HEK293 (cell line): ENCODE measurements around the gene ARID1A.

ENCODE experiments used
- CTCF ChIP-seq: fragments of 450-650 bp; formaldehyde crosslinking; IDR thresholded peaks from 2 replicates; pipeline ENCODE4 v1.5.1; 2016; ENCODE audit warnings: missing biosample characterization, missing genetic modification characterization
- SCRT1 ChIP-seq: fragments of 450-650 bp; formaldehyde crosslinking; IDR thresholded peaks from 2 replicates; pipeline ENCODE4 v1.5.1; 2016; ENCODE audit warnings: missing biosample characterization, missing genetic modification characterization, borderline replicate concordance
- WT1 ChIP-seq: fragments of 450-650 bp; formaldehyde crosslinking; IDR thresholded peaks from 2 replicates; pipeline ENCODE4 v1.5.1; 2016; ENCODE audit warnings: missing biosample characterization, missing genetic modification characterization
- YY2 ChIP-seq: fragments of 450-650 bp; formaldehyde crosslinking; IDR thresholded peaks from 2 replicates; pipeline ENCODE4 v1.5.1; 2016; ENCODE audit warnings: missing biosample characterization, missing genetic modification characterization
- ZBTB17 ChIP-seq: fragments of 450-650 bp; formaldehyde crosslinking; IDR thresholded peaks from 2 replicates; pipeline ENCODE4 v1.5.1; 2016; ENCODE audit warnings: missing biosample characterization, missing genetic modification characterization
- ZBTB6 ChIP-seq: fragments of 450-650 bp; formaldehyde crosslinking; IDR thresholded peaks from 2 replicates; pipeline ENCODE4 v1.5.1; 2017; ENCODE audit warnings: missing biosample characterization, missing genetic modification characterization
- ZFP3 ChIP-seq: fragments of 450-650 bp; formaldehyde crosslinking; IDR thresholded peaks from 2 replicates; pipeline ENCODE4 v1.5.1; 2016; ENCODE audit warnings: low read depth, missing biosample characterization, missing genetic modification characterization
- ZIC2 ChIP-seq: fragments of 450-650 bp; formaldehyde crosslinking; IDR thresholded peaks from 2 replicates; pipeline ENCODE4 v1.5.1; 2016; ENCODE audit warnings: missing biosample characterization, missing genetic modification characterization
- ZNF112 ChIP-seq: fragments of 450-650 bp; formaldehyde crosslinking; IDR thresholded peaks from 2 replicates; pipeline ENCODE4 v1.5.0; 2017; ENCODE audit warnings: missing biosample characterization, missing genetic modification characterization
- ZNF138 ChIP-seq: fragments of 450-650 bp; formaldehyde crosslinking; IDR thresholded peaks from 2 replicates; pipeline ENCODE4 v1.5.1; 2016; ENCODE audit warnings: missing biosample characterization, missing genetic modification characterization, borderline replicate concordance
- ZNF146 ChIP-seq: fragments of 450-650 bp; formaldehyde crosslinking; IDR thresholded peaks from 2 replicates; pipeline ENCODE4 v1.5.1; 2016; ENCODE audit warnings: missing biosample characterization, missing genetic modification characterization
- ZNF157 ChIP-seq: fragments of 450-650 bp; formaldehyde crosslinking; IDR thresholded peaks from 2 replicates; pipeline ENCODE4 v1.5.1; 2016; ENCODE audit warnings: missing biosample characterization, missing genetic modification characterization
- ZNF202 ChIP-seq: fragments of 450-650 bp; formaldehyde crosslinking; IDR thresholded peaks from 2 replicates; pipeline ENCODE4 v1.5.1; 2016; ENCODE audit warnings: missing biosample characterization, missing genetic modification characterization, borderline replicate concordance
- ZNF239 ChIP-seq: fragments of 450-650 bp; formaldehyde crosslinking; IDR thresholded peaks from 2 replicates; pipeline ENCODE4 v1.5.1; 2016; ENCODE audit warnings: missing biosample characterization, missing genetic modification characterization
- ZNF248 ChIP-seq: fragments of 450-650 bp; formaldehyde crosslinking; IDR thresholded peaks from 2 replicates; pipeline ENCODE4 v1.5.1; 2017; ENCODE audit warnings: missing biosample characterization, missing genetic modification characterization
- ZNF311 ChIP-seq: fragments of 450-650 bp; formaldehyde crosslinking; IDR thresholded peaks from 2 replicates; pipeline ENCODE4 v1.5.1; 2017; ENCODE audit warnings: missing biosample characterization, missing genetic modification characterization, borderline replicate concordance
- ZNF398 ChIP-seq: fragments of 450-650 bp; formaldehyde crosslinking; IDR thresholded peaks from 2 replicates; pipeline ENCODE4 v1.5.1; 2017; ENCODE audit warnings: missing biosample characterization, missing genetic modification characterization
- ZNF404 ChIP-seq: fragments of 450-650 bp; formaldehyde crosslinking; IDR thresholded peaks from 2 replicates; pipeline ENCODE4 v1.5.1; 2017; ENCODE audit warnings: missing biosample characterization, missing genetic modification characterization
- ZNF48 ChIP-seq: fragments of 450-650 bp; formaldehyde crosslinking; IDR thresholded peaks from 2 replicates; pipeline ENCODE4 v1.5.1; 2016; ENCODE audit warnings: missing biosample characterization, missing genetic modification characterization
- ZNF501 ChIP-seq: fragments of 450-650 bp; formaldehyde crosslinking; IDR thresholded peaks from 2 replicates; pipeline ENCODE4 v1.5.1; 2016; ENCODE audit warnings: missing biosample characterization, missing genetic modification characterization
- ZNF558 ChIP-seq: fragments of 450-650 bp; formaldehyde crosslinking; IDR thresholded peaks from 2 replicates; pipeline ENCODE4 v1.5.1; 2016; ENCODE audit warnings: missing biosample characterization, missing genetic modification characterization
- ZNF610 ChIP-seq: fragments of 450-650 bp; formaldehyde crosslinking; IDR thresholded peaks from 2 replicates; pipeline ENCODE4 v1.5.1; 2016; ENCODE audit warnings: missing biosample characterization, missing genetic modification characterization, borderline replicate concordance
- ZNF623 ChIP-seq: fragments of 450-650 bp; formaldehyde crosslinking; IDR thresholded peaks from 2 replicates; pipeline ENCODE4 v1.5.1; 2016; ENCODE audit warnings: missing biosample characterization, missing genetic modification characterization
- ZNF677 ChIP-seq: fragments of 450-650 bp; IDR thresholded peaks from 2 replicates; pipeline ENCODE4 v1.5.0; 2018; ENCODE audit warnings: missing biosample characterization, mild to moderate bottlenecking, missing genetic modification characterization, moderate library complexity
- ZNF707 ChIP-seq: fragments of 450-650 bp; formaldehyde crosslinking; IDR thresholded peaks from 2 replicates; pipeline ENCODE4 v1.5.1; 2016; ENCODE audit warnings: missing biosample characterization, missing genetic modification characterization
- ZNF76 ChIP-seq: fragments of 450-650 bp; formaldehyde crosslinking; IDR thresholded peaks from 2 replicates; pipeline ENCODE4; 2016; ENCODE audit warnings: low read depth, missing biosample characterization, missing genetic modification characterization, borderline replicate concordance
- ZNF830 ChIP-seq: fragments of 450-650 bp; IDR thresholded peaks from 2 replicates; pipeline ENCODE4 v1.5.0; 2018; ENCODE audit warnings: missing biosample characterization, missing genetic modification characterization, low read depth, mild to moderate bottlenecking, moderate library complexity
- TF ChIP-seq, protein P1 (sequence below): fragments of 450-650 bp; formaldehyde crosslinking; IDR thresholded peaks from 2 replicates; pipeline ENCODE4 v1.5.1; 2016; ENCODE audit warnings: missing biosample characterization, missing genetic modification characterization
- TF ChIP-seq, protein P2 (sequence below): fragments of 450-650 bp; formaldehyde crosslinking; IDR thresholded peaks from 2 replicates; pipeline ENCODE4 v1.5.1; 2016; ENCODE audit warnings: missing biosample characterization, missing genetic modification characterization

The ARID1A gene

GRCh38 chr1:26697978-26698849 is 2.4 kb downstream of the ARID1A start (continued):
- peak; percentile 27; the same call in 1 of the 2 replicates for TF ChIP-seq ZNF398 (tag by site-specific recombination)
- peak; percentile 65; the same call in 1 of the 2 replicates for TF ChIP-seq ZNF76
- no peak for TF ChIP-seq ZNF311 (tag by site-specific recombination)
- TF ChIP-seq ZNF404 (tag by site-specific recombination) = no peak
- no peak for TF ChIP-seq ZNF677
- TF ChIP-seq, protein P1, sequence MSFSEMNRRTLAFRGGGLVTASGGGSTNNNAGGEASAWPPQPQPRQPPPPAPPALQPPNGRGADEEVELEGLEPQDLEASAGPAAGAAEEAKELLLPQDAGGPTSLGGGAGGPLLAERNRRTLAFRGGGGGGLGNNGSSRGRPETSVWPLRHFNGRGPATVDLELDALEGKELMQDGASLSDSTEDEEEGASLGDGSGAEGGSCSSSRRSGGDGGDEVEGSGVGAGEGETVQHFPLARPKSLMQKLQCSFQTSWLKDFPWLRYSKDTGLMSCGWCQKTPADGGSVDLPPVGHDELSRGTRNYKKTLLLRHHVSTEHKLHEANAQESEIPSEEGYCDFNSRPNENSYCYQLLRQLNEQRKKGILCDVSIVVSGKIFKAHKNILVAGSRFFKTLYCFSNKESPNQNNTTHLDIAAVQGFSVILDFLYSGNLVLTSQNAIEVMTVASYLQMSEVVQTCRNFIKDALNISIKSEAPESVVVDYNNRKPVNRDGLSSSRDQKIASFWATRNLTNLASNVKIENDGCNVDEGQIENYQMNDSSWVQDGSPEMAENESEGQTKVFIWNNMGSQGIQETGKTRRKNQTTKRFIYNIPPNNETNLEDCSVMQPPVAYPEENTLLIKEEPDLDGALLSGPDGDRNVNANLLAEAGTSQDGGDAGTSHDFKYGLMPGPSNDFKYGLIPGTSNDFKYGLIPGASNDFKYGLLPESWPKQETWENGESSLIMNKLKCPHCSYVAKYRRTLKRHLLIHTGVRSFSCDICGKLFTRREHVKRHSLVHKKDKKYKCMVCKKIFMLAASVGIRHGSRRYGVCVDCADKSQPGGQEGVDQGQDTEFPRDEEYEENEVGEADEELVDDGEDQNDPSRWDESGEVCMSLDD (tag by site-specific recombination) = 0 out of 2 replicates have a peak, but pooled peaks have one; percentile 5
- TF ChIP-seq, protein P2, sequence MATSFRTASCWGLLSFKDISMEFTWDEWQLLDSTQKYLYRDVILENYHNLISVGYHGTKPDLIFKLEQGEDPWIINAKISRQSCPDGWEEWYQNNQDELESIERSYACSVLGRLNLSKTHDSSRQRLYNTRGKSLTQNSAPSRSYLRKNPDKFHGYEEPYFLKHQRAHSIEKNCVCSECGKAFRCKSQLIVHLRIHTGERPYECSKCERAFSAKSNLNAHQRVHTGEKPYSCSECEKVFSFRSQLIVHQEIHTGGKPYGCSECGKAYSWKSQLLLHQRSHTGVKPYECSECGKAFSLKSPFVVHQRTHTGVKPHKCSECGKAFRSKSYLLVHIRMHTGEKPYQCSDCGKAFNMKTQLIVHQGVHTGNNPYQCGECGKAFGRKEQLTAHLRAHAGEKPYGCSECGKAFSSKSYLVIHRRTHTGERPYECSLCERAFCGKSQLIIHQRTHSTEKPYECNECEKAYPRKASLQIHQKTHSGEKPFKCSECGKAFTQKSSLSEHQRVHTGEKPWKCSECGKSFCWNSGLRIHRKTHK = no peak
- TF ChIP-seq ZNF623 = no peak
- TF ChIP-seq ZNF112 (tag by site-specific recombination) = no peak
- TF ChIP-seq YY2 (tag by site-specific recombination) = no peak
- no peak for TF ChIP-seq ZNF830 (tag by site-specific recombination)
- no peak for TF ChIP-seq CTCF (tag by site-specific recombination)
- TF ChIP-seq WT1 (tag by site-specific recombination) = peak; percentile 53; the same call in 1 of the 2 replicates
- TF ChIP-seq ZNF157 (tag by site-specific recombination) = no peak
- peak; percentile 57; the same call in 1 of the 2 replicates for TF ChIP-seq ZNF558 (tag by site-specific recombination)
- TF ChIP-seq ZNF202 (tag by site-specific recombination) = no peak
- no peak for TF ChIP-seq ZNF707
- TF ChIP-seq ZNF239 (tag by site-specific recombination) = no peak
- no peak for TF ChIP-seq ZNF138
- no peak for TF ChIP-seq ZNF146 (tag by site-specific recombination)
- peak; percentile 61; the same call in 1 of the 2 replicates for TF ChIP-seq ZNF501 (tag by site-specific recombination)
- TF ChIP-seq ZIC2 (tag by site-specific recombination) = no peak
- TF ChIP-seq ZBTB6 (tag by site-specific recombination) = no peak; the same call in 1 of the 2 replicates
- TF ChIP-seq ZBTB17 = peak; percentile 95
- no peak for TF ChIP-seq SCRT1 (tag by site-specific recombination)
- no peak for TF ChIP-seq ZFP3 (tag by site-specific recombination)
- no peak for TF ChIP-seq ZNF48
- no peak for TF ChIP-seq ZNF248 (tag by site-specific recombination)
- TF ChIP-seq ZNF610 = peak; percentile 13; the same call in 1 of the 2 replicates
